ENCODE measurements around the gene TRMU.

Gene TRMU

GRCh38 chr22:46294784-46295183 is 40.7 kb upstream of the TRMU start:
- 0 out of 2 replicates have a peak overlapping the region, but pooled peaks have one; percentile 7 for H3K27ac ChIP-seq
- TF ChIP-seq CTCF (conservative IDR thresholded peaks at IDR 0.05; ENCODE audit: low read depth): no peak
- no peak for DNase-seq (ENCODE audit: low spot score)
- CTCF ChIA-PET: no interaction called here
- POLR2A ChIA-PET (ENCODE audit: low non-redundant PET): no interaction called here

GRCh38 chr22:46295277-46295971 is 40.1 kb upstream of the TRMU start:
- H3K27ac ChIP-seq: peak overlapping the region; percentile 90
- no peak for DNase-seq (ENCODE audit: low spot score)
- CTCF ChIA-PET: no interaction called here
- POLR2A ChIA-PET (ENCODE audit: low non-redundant PET): interaction anchor here (0.9 kb wide), 1 partner anchor 28 kb away, joined by 5 read pairs; the partner anchor contains the start of gene TTC38
- no peak for TF ChIP-seq CTCF (conservative IDR thresholded peaks at IDR 0.05; ENCODE audit: low read depth)

- POLR2A ChIA-PET (ENCODE audit: low non-redundant PET): no interaction called here
Measured at GRCh38 chr22:46296257-46297150, 39.0 kb upstream of the TRMU start, which contains the start of gene GTSE1. Gene GTSE1, plus strand, starts transcription at chr22:46296870. Its CDS starts 531 bp downstream, at chr22:46297401.

GRCh38 chr22:46297151-46297812 is 38.2 kb upstream of the TRMU start:
- CTCF ChIA-PET: interaction anchor here (0.6 kb wide), 1 partner anchor 11 kb away, joined by 3 read pairs; no protein-coding TSS in a partner anchor
- H3K27ac ChIP-seq: peak overlapping the region; percentile 90
- POLR2A ChIA-PET (ENCODE audit: low non-redundant PET): no interaction called here
- no peak for TF ChIP-seq CTCF (conservative IDR thresholded peaks at IDR 0.05; ENCODE audit: low read depth)
- peak; percentile 17 for DNase-seq (ENCODE audit: low spot score)

More at GRCh38 chr22:46296257-46297150, 39.0 kb upstream of the TRMU start, which contains the start of gene GTSE1:
- no peak for TF ChIP-seq CTCF (conservative IDR thresholded peaks at IDR 0.05; ENCODE audit: low read depth)
- CTCF ChIA-PET: interaction anchor here (0.6 kb wide), 2 partner anchors 10 to 12 kb away, joined by 3 read pairs; no protein-coding TSS in a partner anchor
- peak within 1 kb of the TSS; percentile 90 for H3K27ac ChIP-seq
- peak; percentile 97 for DNase-seq (ENCODE audit: low spot score)

- ChIA-PET POLR2A (ENCODE audit: low non-redundant PET) (no interaction called here), CTCF (no interaction called here)
- DNase-seq (ENCODE audit: low spot score): no peak
- TF ChIP-seq CTCF (conservative IDR thresholded peaks at IDR 0.05; ENCODE audit: low read depth): no peak
- H3K27ac ChIP-seq: no peak overlapping the region
Measured at GRCh38 chr22:46299101-46299500, 36.4 kb upstream of the TRMU start.

- no peak overlapping the region for H3K27ac ChIP-seq
- ChIA-PET POLR2A (ENCODE audit: low non-redundant PET) (no interaction called here), CTCF (no interaction called here)
- DNase-seq (ENCODE audit: low spot score): no peak
- no peak for TF ChIP-seq CTCF (conservative IDR thresholded peaks at IDR 0.05; ENCODE audit: low read depth)
Measured at GRCh38 chr22:46300491-46300890, 35.0 kb upstream of the TRMU start.

Measured in RWPE1 (cell line).